UCSD-AML1 (cell line): ENCODE data around the gene SERPINA10.
"Not testable (repeated sequence)": the region's sequence is repeated elsewhere in the genome, so short reads cannot be mapped to it uniquely, and the experiment has no call there.

Experiments used
- DNase-seq: peaks from one replicate; lab custom pipeline; 2025; ENCODE audit not compliant: unreplicated experiment; lab: John Stamatoyannopoulos, UW

SERPINA10 gene

GRCh38 chr14:94285158-94285557 is 7.9 kb downstream of the SERPINA10 start:
- DNase-seq, result no peak

- no peak for DNase-seq
These were observed 8.8 kb downstream of the SERPINA10 start for GRCh38 chr14:94284221-94284620.

DNA sequence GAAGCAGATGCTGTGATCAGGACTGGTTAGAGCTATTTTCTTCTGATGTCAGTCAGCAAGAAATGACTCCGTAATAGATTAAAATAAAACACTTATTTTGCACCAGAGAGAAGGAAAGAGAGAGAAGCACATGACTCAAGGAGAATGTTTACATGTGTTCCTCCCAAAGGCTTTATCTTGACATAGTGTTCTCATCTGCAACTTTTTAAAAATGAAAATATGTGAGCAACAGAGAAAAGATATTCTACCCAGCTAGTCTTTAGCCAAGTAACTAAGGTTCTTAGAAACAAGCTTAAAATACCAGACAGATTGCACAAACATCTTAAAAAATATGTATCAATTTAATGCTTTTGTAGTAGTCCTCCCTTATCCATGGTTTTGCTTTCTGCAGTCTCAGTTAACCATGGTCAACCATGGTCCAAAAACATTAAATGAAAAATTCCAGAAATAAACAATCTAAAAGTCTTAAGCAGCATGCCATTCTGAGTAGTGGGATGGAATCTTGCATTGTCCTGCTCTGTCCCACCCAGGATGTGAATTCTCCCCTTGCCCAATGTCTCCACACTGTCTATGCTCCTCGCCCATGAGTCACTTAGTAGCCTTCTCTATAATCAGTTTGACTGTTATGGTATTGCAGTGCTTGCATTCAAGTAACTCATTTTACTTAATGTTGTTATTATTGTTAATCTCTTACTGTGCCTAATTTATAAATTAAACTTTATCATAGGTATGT is 9.9 kb downstream of the SERPINA10 start:
- DNase-seq, result no peak

DNA sequence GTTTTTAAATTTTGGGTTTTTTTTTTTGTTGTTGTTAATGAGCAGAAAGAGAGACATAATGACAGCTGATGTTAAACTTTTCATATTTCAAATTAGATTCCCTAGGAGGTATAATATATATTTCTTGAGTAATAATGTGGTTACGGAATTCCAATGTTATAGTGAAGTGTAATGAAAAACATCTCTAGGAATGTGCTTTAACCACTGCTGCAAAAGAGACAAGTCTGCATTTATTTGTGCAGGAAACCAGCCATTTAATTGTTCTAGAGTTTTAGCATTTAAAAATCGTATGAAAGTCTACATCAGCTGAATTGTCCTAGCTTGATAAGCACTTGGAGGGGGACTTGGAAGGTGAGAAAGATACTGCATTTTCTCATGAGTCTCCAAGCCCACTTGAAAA is 14.3 kb downstream of the SERPINA10 start:
- no peak for DNase-seq

DNA sequence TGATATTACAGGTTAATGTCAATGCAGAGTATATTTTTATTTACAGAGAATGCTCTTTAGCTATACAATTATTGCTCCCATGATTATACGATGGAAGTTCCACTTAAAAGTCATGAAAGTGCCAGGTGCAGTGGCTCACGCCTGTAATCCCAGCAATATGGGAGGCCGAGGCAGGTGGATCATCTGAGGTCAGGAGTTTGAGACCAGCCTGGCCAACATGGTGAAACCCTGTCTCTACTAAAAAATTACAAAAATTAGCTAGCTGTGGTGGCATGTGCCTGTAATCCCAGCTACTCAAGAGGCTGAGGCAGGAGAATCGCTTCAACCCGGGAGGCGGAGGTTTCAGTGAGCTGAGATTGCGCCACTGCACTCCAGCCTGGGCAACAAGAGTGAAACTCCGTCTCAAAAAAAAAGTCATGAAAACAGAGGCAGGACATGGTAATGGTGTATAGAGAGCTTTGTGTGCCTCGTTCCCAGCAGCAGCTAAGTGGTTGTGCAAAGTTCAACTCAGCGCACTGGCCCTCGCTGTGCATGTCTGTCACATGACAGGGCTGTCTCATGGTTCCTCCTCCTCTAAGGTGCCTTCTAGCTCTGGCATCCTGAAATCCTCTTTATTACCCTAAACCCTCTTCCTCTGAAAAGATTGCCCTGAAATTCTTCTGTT is 16.0 kb downstream of the SERPINA10 start:
- not testable (repeated sequence) for DNase-seq

GRCh38 chr14:94269156-94269555 is 23.9 kb downstream of the SERPINA10 start:
- no peak for DNase-seq

GRCh38 chr14:94268582-94268981 is 24.5 kb downstream of the SERPINA10 start:
- DNase-seq, result not testable (repeated sequence)

DNA sequence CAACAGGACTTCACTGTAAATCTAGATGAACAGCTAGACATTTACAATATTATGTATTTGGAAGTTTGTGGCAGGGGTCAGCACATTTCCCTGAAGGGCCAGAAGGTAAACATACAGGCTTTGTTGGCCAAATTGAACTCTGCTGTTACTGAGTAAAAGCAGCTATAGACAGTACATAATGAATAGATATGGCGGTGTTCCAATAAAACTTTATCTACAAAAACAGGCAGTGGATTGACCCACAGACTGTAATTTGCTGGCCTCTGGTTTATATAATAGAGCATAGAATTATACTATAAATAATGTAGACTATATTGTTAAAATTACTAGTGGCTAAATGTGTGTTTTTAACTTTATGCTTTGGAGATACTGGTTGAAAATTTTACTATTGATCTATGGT is 25.7 kb downstream of the SERPINA10 start:
- DNase-seq, result no peak

DNA sequence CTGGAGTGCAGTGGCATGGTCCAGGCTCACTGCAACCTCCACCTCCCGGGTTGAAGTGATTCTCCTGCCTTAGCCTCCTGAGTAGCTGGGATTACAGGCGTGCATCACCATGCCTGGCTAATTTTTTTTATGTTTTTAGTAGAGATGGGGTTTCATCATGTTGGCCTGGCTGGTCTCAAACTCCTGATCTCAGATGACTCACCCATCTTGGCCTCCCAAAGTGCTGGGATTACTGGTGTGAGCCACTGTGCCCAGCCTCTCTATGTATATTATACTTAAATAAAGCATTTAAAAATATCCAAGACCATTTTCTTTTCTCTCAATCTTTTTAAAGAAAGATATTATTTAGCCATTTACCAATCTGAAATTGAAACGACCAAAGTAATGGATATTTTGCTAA is 28.9 kb downstream of the SERPINA10 start:
- DNase-seq, result not testable (repeated sequence)

GRCh38 chr14:94244182-94244581 is 48.9 kb downstream of the SERPINA10 start:
- DNase-seq, result no peak

GRCh38 chr14:94239406-94239805 is 53.7 kb downstream of the SERPINA10 start:
- no peak for DNase-seq

GRCh38 chr14:94237983-94238382 is 55.1 kb downstream of the SERPINA10 start:
- no peak for DNase-seq

DNA sequence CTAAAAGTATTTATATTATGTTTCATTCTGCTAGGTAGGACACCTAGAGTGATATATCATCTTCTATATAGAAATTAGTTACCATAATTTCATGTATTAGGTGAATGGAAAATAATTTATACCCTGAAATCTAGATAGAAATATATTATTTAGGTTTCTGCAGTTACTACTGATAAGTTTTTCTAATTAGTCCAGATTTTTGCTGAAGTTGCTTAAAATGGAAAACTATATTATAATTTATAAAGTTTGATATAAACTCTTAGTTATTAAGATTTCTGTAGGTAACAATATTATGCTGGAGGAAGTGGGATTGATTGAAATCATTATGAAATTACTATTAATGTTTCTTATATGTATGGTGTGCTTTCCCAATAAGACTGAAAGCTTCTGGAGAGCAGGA is 56.0 kb downstream of the SERPINA10 start:
- no peak for DNase-seq
